Measurements from ENCODE around the gene LTBP1.
"Not testable (repeated sequence)": the region's sequence is repeated elsewhere in the genome, so short reads cannot be mapped to it uniquely, and the experiment has no call there.

Gene LTBP1

DNA sequence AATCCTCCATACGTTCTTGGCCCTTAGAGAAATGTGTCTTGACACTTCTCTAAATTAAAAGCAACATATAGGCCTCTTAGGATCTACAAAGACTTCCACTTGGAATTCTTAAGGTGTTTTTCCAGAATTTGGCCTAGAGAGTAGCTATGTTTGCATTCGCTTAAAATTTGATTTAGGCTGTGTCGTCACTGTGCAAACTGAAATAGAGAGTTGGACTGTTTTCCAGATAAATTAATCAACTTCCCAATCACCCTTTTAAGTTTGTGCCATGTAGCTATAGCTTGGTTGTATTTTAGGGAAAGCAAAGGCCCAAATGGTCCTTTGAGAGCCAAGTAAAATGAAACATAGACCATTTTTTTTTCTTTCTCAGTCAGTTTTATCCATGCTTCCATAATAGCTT, 401.1 kb downstream of the LTBP1 start:
- Histone ChIP-seq H3K9ac (ENCODE audit: low read depth in 1 of 2, low read length in 2 of 2) (no peak overlapping the region), H3K4me1 (ENCODE audit: control insufficient read depth in 2 of 2, insufficient read depth in 2 of 2, low read length in 2 of 2) (no peaks in the 10 kb centered on the region), H3K4me3 (ENCODE audit: low read length in 2 of 2) (no peak overlapping the region), H3K9me3 (ENCODE audit: control insufficient read depth in 2 of 2, low read length in 2 of 2) (no peaks in the 10 kb centered on the region), H3K36me3 (ENCODE audit: control insufficient read depth in 2 of 2, insufficient read depth in 2 of 2, low read length in 2 of 2) (no peaks in the 10 kb centered on the region), H3K27me3 (ENCODE audit: control insufficient read depth in 2 of 2, insufficient read depth in 2 of 2, low read length in 2 of 2) (no peaks in the 10 kb centered on the region), H3K27ac (ENCODE audit: low read depth in 2 of 2, low read length in 2 of 2) (no peak overlapping the region)

DNA sequence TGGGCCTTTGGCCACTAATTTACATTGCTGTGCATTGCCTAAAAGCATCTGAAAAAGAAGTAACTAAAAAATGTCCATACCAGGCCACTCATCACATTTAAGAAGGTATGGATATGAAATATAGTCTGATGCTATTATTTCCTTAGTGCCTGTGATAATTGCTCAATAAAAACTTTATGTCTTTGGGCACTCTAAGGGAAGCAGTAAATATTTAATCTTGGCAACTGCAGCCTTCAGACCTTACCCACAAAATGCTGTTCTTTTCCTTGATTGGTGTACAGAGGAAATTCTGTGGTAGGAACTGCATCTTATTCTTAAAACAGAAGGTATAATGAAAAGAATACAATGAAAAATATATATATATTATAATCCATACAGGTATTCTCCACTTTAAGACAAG, 403.9 kb downstream of the LTBP1 start:
- H3K9me3 ChIP-seq (ENCODE audit: control insufficient read depth in 2 of 2, low read length in 2 of 2) = no peaks in the 10 kb centered on the region
- no peak overlapping the region for H3K27ac ChIP-seq (ENCODE audit: low read depth in 2 of 2, low read length in 2 of 2)
- no peaks in the 10 kb centered on the region for H3K4me1 ChIP-seq (ENCODE audit: control insufficient read depth in 2 of 2, insufficient read depth in 2 of 2, low read length in 2 of 2)
- no peaks in the 10 kb centered on the region for H3K27me3 ChIP-seq (ENCODE audit: control insufficient read depth in 2 of 2, insufficient read depth in 2 of 2, low read length in 2 of 2)
- no peaks in the 10 kb centered on the region for H3K36me3 ChIP-seq (ENCODE audit: control insufficient read depth in 2 of 2, insufficient read depth in 2 of 2, low read length in 2 of 2)
- H3K9ac ChIP-seq (ENCODE audit: low read depth in 1 of 2, low read length in 2 of 2) = no peak overlapping the region
- H3K4me3 ChIP-seq (ENCODE audit: low read length in 2 of 2) = no peak overlapping the region

DNA sequence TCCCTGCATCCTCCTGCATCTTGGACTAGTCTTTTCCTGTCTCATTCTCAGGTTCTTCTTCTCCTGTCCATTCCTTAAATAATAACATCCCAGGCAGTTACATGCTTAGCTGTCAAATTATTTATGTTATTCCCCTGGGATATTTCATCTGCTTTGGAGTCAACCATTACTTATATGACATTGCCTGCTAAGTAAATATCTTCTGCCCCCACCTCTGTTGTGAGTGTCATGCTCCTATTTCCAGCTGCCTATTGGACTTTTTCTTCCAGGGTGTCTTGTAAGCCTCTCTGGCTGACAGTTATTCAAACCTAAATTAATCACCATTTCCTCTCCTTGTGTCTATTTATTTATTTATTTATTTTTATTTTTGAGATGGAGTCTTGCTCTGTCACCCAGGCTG, 405.0 kb downstream of the LTBP1 start:
- Histone ChIP-seq H3K27ac (ENCODE audit: low read depth in 2 of 2, low read length in 2 of 2) (no peak overlapping the region), H3K4me1 (ENCODE audit: control insufficient read depth in 2 of 2, insufficient read depth in 2 of 2, low read length in 2 of 2) (no peaks in the 10 kb centered on the region), H3K36me3 (ENCODE audit: control insufficient read depth in 2 of 2, insufficient read depth in 2 of 2, low read length in 2 of 2) (no peaks in the 10 kb centered on the region), H3K27me3 (ENCODE audit: control insufficient read depth in 2 of 2, insufficient read depth in 2 of 2, low read length in 2 of 2) (no peaks in the 10 kb centered on the region), H3K9ac (ENCODE audit: low read depth in 1 of 2, low read length in 2 of 2) (no peak overlapping the region), H3K9me3 (ENCODE audit: control insufficient read depth in 2 of 2, low read length in 2 of 2) (peaks cover 0 to 3% of the 10 kb centered on the region in 2 donors), H3K4me3 (ENCODE audit: low read length in 2 of 2) (no peak overlapping the region)

DNA sequence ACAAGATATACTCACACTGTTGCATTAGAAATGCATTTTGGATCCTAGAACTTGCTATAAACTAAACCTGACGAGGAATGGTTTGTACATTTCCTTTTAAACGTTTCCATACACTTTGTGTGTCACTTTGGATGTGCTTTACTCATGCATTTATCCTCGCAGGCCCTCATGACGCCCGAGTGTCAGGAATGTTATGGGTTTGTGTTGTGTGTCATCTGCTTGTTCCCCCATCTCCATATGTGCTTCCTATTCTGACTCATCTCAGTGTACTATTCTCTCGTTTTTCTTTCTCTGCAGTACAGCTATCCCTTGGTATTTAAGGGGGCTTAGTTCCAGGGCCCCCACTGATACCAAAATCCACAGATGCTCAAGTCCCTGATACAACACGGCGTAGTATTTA, 408.2 kb downstream of the LTBP1 start:
- H3K9me3 ChIP-seq (ENCODE audit: control insufficient read depth in 2 of 2, low read length in 2 of 2) = peaks cover 0 to 3% of the 10 kb centered on the region in 2 donors
- no peaks in the 10 kb centered on the region for H3K4me1 ChIP-seq (ENCODE audit: control insufficient read depth in 2 of 2, insufficient read depth in 2 of 2, low read length in 2 of 2)
- no peak overlapping the region for H3K9ac ChIP-seq (ENCODE audit: low read depth in 1 of 2, low read length in 2 of 2)
- H3K27me3 ChIP-seq (ENCODE audit: control insufficient read depth in 2 of 2, insufficient read depth in 2 of 2, low read length in 2 of 2) = no peaks in the 10 kb centered on the region
- no peak overlapping the region for H3K4me3 ChIP-seq (ENCODE audit: low read length in 2 of 2)
- no peak overlapping the region for H3K27ac ChIP-seq (ENCODE audit: low read depth in 2 of 2, low read length in 2 of 2)
- H3K36me3 ChIP-seq (ENCODE audit: control insufficient read depth in 2 of 2, insufficient read depth in 2 of 2, low read length in 2 of 2) = no peaks in the 10 kb centered on the region

DNA sequence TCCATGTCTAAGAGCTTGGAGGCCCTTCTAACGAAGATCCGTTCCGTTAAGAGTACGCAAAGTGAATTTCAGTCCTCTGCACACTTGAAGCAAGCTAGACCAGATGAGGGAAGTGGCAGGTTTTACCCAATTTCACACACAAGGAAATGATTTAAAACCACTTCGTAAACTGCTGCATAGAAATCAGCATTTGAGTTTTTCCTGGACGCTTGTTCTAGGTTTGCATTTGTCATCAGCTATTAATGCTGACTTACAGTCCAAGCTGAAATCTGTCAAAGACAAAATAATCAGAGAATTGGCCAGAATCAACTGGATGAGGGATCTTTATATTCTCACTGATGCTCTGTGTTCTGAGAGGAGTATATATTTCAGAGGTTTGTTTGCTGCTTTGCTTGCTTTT, 412.1 kb downstream of the LTBP1 start:
- no peaks in the 10 kb centered on the region for H3K36me3 ChIP-seq (ENCODE audit: control insufficient read depth in 2 of 2, insufficient read depth in 2 of 2, low read length in 2 of 2)
- H3K27ac ChIP-seq (ENCODE audit: low read depth in 2 of 2, low read length in 2 of 2) = no peak overlapping the region
- H3K27me3 ChIP-seq (ENCODE audit: control insufficient read depth in 2 of 2, insufficient read depth in 2 of 2, low read length in 2 of 2) = no peaks in the 10 kb centered on the region
- H3K9me3 ChIP-seq (ENCODE audit: control insufficient read depth in 2 of 2, low read length in 2 of 2) = peaks cover 0 to 3% of the 10 kb centered on the region in 2 donors
- no peak overlapping the region for H3K4me3 ChIP-seq (ENCODE audit: low read length in 2 of 2)
- no peak overlapping the region for H3K9ac ChIP-seq (ENCODE audit: low read depth in 1 of 2, low read length in 2 of 2)
- no peaks in the 10 kb centered on the region for H3K4me1 ChIP-seq (ENCODE audit: control insufficient read depth in 2 of 2, insufficient read depth in 2 of 2, low read length in 2 of 2)

DNA sequence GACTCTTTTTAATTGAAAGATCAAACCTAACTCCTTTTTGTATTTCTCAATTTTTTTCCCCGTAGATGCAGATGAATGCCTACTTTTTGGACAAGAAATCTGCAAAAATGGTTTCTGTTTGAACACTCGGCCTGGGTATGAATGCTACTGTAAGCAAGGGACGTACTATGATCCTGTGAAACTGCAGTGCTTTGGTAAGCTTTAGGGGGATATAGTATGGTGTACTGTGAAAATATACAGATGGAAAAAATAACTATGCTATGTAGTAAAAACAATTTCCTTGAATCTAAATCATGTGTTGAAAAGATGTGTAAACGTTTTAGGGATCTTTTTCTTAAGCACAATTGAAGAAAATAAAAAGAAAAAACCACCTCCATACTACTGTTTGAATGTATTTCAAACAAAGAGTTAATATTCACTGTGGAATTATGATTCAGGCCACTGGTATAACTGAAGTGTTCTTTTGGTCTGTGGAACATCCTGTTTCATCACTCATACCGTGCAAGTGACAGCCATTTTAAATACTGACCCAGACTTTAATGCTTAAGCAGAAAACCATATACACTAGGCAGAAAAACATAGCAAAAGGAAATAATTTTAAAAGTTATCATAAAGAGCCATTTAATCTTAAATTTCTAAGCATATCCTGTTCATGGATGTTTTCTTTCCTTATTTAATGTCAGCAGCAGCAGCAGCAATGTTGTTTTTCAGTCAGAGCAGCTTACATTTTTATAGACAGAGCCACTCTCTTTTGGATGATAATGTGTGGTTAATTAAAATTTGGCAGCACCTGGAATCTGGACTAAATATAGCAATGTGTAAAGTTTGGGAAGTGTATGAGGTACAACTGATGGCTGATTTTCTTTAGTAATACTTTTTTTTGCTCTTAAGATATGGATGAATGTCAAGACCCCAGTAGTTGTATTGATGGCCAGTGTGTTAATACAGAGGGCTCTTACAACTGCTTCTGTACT, 416.9 kb downstream of the LTBP1 start:
- H3K4me3 ChIP-seq (ENCODE audit: low read length in 2 of 2) = no peak overlapping the region
- no peaks in the 10 kb centered on the region for H3K9me3 ChIP-seq (ENCODE audit: control insufficient read depth in 2 of 2, low read length in 2 of 2)
- H3K27ac ChIP-seq (ENCODE audit: low read depth in 2 of 2, low read length in 2 of 2) = no peak overlapping the region
- H3K4me1 ChIP-seq (ENCODE audit: control insufficient read depth in 2 of 2, insufficient read depth in 2 of 2, low read length in 2 of 2) = no peaks in the 10 kb centered on the region
- no peaks in the 10 kb centered on the region for H3K27me3 ChIP-seq (ENCODE audit: control insufficient read depth in 2 of 2, insufficient read depth in 2 of 2, low read length in 2 of 2)
- H3K9ac ChIP-seq (ENCODE audit: low read depth in 1 of 2, low read length in 2 of 2) = no peak overlapping the region
- H3K36me3 ChIP-seq (ENCODE audit: control insufficient read depth in 2 of 2, insufficient read depth in 2 of 2, low read length in 2 of 2) = peaks cover 0 to 4% of the 10 kb centered on the region in 2 donors

DNA sequence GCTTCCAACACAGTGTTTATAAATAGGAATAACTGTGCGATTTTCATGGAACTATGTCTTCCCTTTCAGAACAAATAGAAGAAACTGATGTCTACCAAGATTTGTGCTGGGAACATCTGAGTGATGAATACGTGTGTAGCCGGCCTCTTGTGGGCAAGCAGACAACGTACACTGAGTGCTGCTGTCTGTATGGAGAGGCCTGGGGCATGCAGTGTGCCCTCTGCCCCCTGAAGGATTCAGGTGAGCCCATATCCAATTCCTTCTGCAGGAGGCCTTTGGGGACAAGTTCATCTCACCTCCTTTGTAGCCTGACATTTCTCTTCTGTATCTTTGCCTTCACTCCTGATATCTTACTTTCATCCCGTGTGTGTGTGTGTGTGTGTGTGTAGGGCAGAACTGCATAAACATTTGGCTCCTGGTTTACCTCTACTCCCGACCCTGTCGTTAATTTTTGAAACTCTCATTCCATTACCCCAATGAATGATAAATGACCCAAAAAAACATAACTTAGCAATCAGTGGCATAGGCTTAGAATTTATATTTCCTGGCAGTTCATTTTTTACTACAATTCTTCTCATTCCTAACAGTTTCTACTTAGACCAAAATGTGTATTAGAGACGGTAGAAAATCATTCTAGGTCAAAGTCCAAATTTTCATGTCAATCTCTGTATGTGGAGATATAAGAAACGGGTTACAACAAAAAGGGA, 418.7 kb downstream of the LTBP1 start:
- Histone ChIP-seq H3K9ac (ENCODE audit: low read depth in 1 of 2, low read length in 2 of 2) (no peak overlapping the region), H3K27me3 (ENCODE audit: control insufficient read depth in 2 of 2, insufficient read depth in 2 of 2, low read length in 2 of 2) (no peaks in the 10 kb centered on the region), H3K27ac (ENCODE audit: low read depth in 2 of 2, low read length in 2 of 2) (no peak overlapping the region), H3K36me3 (ENCODE audit: control insufficient read depth in 2 of 2, insufficient read depth in 2 of 2, low read length in 2 of 2) (peaks cover 0 to 4% of the 10 kb centered on the region in 2 donors), H3K9me3 (ENCODE audit: control insufficient read depth in 2 of 2, low read length in 2 of 2) (no peaks in the 10 kb centered on the region), H3K4me1 (ENCODE audit: control insufficient read depth in 2 of 2, insufficient read depth in 2 of 2, low read length in 2 of 2) (no peaks in the 10 kb centered on the region), H3K4me3 (ENCODE audit: low read length in 2 of 2) (no peak overlapping the region)

DNA sequence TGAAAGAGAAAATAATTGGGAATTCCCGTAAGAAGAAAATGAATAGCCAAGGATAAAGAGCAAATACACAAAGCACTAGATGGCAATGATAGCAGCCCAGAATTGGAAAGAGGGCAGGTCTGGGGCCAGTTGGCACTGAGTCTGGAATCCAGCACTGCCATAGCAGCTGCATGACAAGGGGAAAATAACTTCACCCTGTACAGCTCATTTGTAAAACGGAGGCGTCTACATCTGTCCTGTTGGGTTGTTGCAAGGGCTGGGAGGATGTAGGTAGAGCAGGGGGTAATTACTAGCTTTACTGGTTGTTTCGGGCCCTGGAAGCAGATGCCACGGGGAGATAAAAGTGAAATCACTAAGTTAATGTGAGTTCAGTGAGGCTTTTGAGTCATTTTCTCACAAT, 419.7 kb downstream of the LTBP1 start:
- Histone ChIP-seq H3K4me1 (ENCODE audit: control insufficient read depth in 2 of 2, insufficient read depth in 2 of 2, low read length in 2 of 2) (no peaks in the 10 kb centered on the region), H3K9me3 (ENCODE audit: control insufficient read depth in 2 of 2, low read length in 2 of 2) (no peaks in the 10 kb centered on the region), H3K27ac (ENCODE audit: low read depth in 2 of 2, low read length in 2 of 2) (no peak overlapping the region), H3K4me3 (ENCODE audit: low read length in 2 of 2) (no peak overlapping the region), H3K27me3 (ENCODE audit: control insufficient read depth in 2 of 2, insufficient read depth in 2 of 2, low read length in 2 of 2) (no peaks in the 10 kb centered on the region), H3K36me3 (ENCODE audit: control insufficient read depth in 2 of 2, insufficient read depth in 2 of 2, low read length in 2 of 2) (peaks cover 0 to 4% of the 10 kb centered on the region in 2 donors), H3K9ac (ENCODE audit: low read depth in 1 of 2, low read length in 2 of 2) (no peak overlapping the region)

DNA sequence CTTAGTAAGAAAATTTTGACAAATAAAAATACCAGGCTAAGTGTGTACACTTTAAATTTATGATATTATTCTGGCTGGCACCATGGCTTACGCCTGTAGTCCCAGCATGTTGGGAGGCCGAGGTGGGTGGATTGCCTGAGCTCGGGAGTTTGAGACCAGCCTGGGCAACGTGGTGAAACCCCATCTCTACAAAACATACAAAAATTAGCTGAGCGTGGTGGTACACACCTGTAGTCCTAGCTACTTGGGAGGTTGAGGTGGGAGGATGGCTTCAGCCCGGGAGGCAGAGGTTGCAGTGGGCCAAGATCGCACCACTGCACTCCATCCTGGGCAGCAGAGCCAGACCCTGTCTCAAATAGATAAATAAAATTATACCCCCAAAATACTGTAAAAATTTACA, 421.8 kb downstream of the LTBP1 start:
- not testable (repeated sequence) for H3K36me3 ChIP-seq (ENCODE audit: control insufficient read depth in 2 of 2, insufficient read depth in 2 of 2, low read length in 2 of 2); H3K4me3 ChIP-seq (ENCODE audit: low read length in 2 of 2); H3K9me3 ChIP-seq (ENCODE audit: control insufficient read depth in 2 of 2, low read length in 2 of 2); H3K9ac ChIP-seq (ENCODE audit: low read depth in 1 of 2, low read length in 2 of 2); H3K27ac ChIP-seq (ENCODE audit: low read depth in 2 of 2, low read length in 2 of 2); H3K4me1 ChIP-seq (ENCODE audit: control insufficient read depth in 2 of 2, insufficient read depth in 2 of 2, low read length in 2 of 2); H3K27me3 ChIP-seq (ENCODE audit: control insufficient read depth in 2 of 2, insufficient read depth in 2 of 2, low read length in 2 of 2)

DNA sequence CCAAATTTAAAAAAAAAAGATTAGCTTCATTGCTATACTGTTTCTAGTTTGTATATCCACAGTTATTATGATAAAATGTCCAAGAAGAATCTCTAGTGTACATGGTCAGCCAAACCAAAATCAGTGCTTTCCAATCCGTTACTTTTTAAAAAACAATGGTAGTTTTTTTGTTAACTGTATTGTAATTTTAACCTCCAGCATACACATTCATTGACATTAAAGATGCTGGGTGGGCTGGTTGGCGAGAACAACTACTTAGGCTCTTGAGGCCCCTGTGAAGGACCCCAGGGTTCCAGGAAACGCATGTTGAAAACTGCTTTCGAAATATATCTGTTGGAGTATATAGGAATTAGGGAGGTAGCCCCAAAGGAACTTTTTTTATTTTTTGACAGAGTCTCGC, 422.4 kb downstream of the LTBP1 start:
- Histone ChIP-seq H3K27ac (ENCODE audit: low read depth in 2 of 2, low read length in 2 of 2) (no peak overlapping the region), H3K9ac (ENCODE audit: low read depth in 1 of 2, low read length in 2 of 2) (no peak overlapping the region), H3K4me1 (ENCODE audit: control insufficient read depth in 2 of 2, insufficient read depth in 2 of 2, low read length in 2 of 2) (no peaks in the 10 kb centered on the region), H3K27me3 (ENCODE audit: control insufficient read depth in 2 of 2, insufficient read depth in 2 of 2, low read length in 2 of 2) (no peaks in the 10 kb centered on the region), H3K4me3 (ENCODE audit: low read length in 2 of 2) (no peak overlapping the region), H3K9me3 (ENCODE audit: control insufficient read depth in 2 of 2, low read length in 2 of 2) (no peaks in the 10 kb centered on the region), H3K36me3 (ENCODE audit: control insufficient read depth in 2 of 2, insufficient read depth in 2 of 2, low read length in 2 of 2) (peaks cover 0 to 4% of the 10 kb centered on the region in 2 donors)
